ENCODE measurements around the gene SRBD1. TPM values are rescaled to one million over a fixed set of nuclear protein-coding genes. Genes with fewer than 3 reads are reported as not detected.

Gene SRBD1
- total RNA-seq, 1 experiment from 2014 or later, result 20.6 TPM

DNA sequence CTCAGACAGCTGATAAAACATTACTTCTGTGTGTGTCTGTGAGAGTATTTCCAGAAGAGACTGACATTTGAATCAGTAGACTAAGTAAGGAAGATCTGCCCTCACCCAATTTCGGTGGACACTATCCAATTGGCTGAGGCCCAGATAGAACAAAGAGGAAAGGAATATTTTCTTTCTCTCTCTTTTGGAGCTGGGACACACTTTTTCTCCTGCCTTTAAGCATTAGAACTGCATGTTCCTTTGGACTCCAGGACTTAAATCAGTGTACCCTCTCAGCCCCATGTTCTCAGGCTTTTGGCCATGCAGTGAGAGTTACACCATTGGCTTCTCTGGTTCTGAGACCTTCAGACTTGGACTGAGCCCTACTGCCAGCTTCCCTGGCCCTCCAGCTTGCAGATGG is 3.3 kb upstream of the SRBD1 start:
- Histone ChIP-seq H3K4me1 (ENCODE audit: control insufficient read depth in 1 of 2, insufficient read depth in 2 of 2, low read length in 2 of 2) (peaks cover 6 to 23% of the 10 kb centered on the region in 2 experiments), H3K9me3 (ENCODE audit: control insufficient read depth in 1 of 2, insufficient read depth in 1 of 2, low read depth in 1 of 2, low read length in 2 of 2) (no peaks in the 10 kb centered on the region), H3K36me3 (ENCODE audit: control insufficient read depth in 1 of 2, insufficient read depth in 2 of 2, low read length in 2 of 2) (no peaks in the 10 kb centered on the region), H3K79me2 (ENCODE audit: insufficient read depth, low read length) (peaks cover 12% of the 10 kb centered on the region), H3K4me2 (ENCODE audit: low read length) (no peak overlapping the region), H3K4me3 (replicated peaks in 1 of 2; ENCODE audit: low read depth in 1 of 2, low read length in 2 of 2) (no peak overlapping the region), H3K9ac (ENCODE audit: low read length) (no peak overlapping the region), H3K9me2 (ENCODE audit: insufficient read depth) (no peaks in the 10 kb centered on the region), H2AFZ (ENCODE audit: low read depth, low read length, poor library complexity, severe bottlenecking) (no peak overlapping the region), H3K27ac (ENCODE audit: low read depth, low read length) (no peak overlapping the region), H4K20me1 (ENCODE audit: insufficient read depth) (no peaks in the 10 kb centered on the region), H3K27me3 (ENCODE audit: insufficient read depth, low read length) (no peaks in the 10 kb centered on the region)
- ChIA-PET RAD21 (ENCODE audit: low non-redundant PET in 1 of 2, low total read pairs in 2 of 2, uncharacterized antibody in 2 of 2, unreplicated experiment in 2 of 2) (no interaction called here), CTCF (no interaction called here), POLR2A (no interaction called here)
- no peak for ATAC-seq
- DNase-seq (ENCODE audit: low read depth, low spot score), result no peak
- no TSS peak for BruUV-seq (replicated peaks)
- TF ChIP-seq YY1 (IDR thresholded peaks at IDR 0.05; ENCODE audit: extremely low read depth, insufficient replicate concordance, low read depth, low read length) (no peak), FOSL1 (IDR thresholded peaks at IDR 0.05; ENCODE audit: low read depth) (no peak), POLR2A (IDR thresholded peaks at IDR 0.05; ENCODE audit: borderline replicate concordance, extremely low read depth, insufficient read depth, insufficient read length) (no peak), ZFX (IDR thresholded peaks at IDR 0.05) (no peak), EZH2phosphoT487 (IDR thresholded peaks at IDR 0.05; ENCODE audit: borderline replicate concordance) (no peak), RAD21 (IDR thresholded peaks at IDR 0.05; ENCODE audit: low read depth) (no peak), EZH2 (IDR thresholded peaks at IDR 0.05) (no peak), TCF7L2 (IDR thresholded peaks at IDR 0.05; ENCODE audit: borderline replicate concordance, extremely low read depth, insufficient read depth, insufficient read length) (no peak), POLR2AphosphoS5 (IDR thresholded peaks at IDR 0.05; ENCODE audit: low read depth, low read length) (no peak), CEBPB (IDR thresholded peaks at IDR 0.05; ENCODE audit: low read depth) (no peak), EGR1 (IDR thresholded peaks at IDR 0.05; ENCODE audit: low read depth) (no peak), SP1 (IDR thresholded peaks at IDR 0.05; ENCODE audit: low read depth) (no peak)
- TF ChIP-seq, protein P1, sequence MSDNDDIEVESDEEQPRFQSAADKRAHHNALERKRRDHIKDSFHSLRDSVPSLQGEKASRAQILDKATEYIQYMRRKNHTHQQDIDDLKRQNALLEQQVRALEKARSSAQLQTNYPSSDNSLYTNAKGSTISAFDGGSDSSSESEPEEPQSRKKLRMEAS (IDR thresholded peaks at IDR 0.05), result no peak
- intact Hi-C loops (cut with micrococcal nuclease), result no loop called here

DNA sequence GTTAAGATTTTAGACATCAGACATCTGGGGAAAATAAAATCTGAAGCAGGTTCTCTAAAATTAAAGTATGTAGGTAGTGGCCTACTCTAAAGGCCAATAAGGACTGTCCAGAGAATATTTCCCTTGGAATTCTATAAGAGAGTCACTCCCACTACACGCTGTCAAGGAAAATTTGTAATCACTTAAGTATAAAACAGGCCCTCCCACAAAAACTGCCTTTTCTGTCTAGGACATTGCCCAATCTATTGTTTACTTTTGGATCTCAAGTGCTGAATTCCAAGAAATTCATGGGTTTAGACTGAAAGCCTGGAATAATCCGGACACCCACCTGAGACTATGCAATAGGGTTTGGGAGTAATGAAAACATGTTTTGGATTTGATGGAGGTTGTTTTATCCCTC is 1.7 kb upstream of the SRBD1 start:
- no peaks in the 10 kb centered on the region for H3K36me3 ChIP-seq (ENCODE audit: control insufficient read depth in 1 of 2, insufficient read depth in 2 of 2, low read length in 2 of 2)
- H3K27me3 ChIP-seq (ENCODE audit: insufficient read depth, low read length), result no peaks in the 10 kb centered on the region
- peaks cover 6 to 28% of the 10 kb centered on the region in 2 experiments for H3K4me1 ChIP-seq (ENCODE audit: control insufficient read depth in 1 of 2, insufficient read depth in 2 of 2, low read length in 2 of 2)
- peak overlapping the region; percentile 28 for H2AFZ ChIP-seq (ENCODE audit: low read depth, low read length, poor library complexity, severe bottlenecking)
- H4K20me1 ChIP-seq (ENCODE audit: insufficient read depth), result no peaks in the 10 kb centered on the region
- no peaks in the 10 kb centered on the region for H3K9me3 ChIP-seq (ENCODE audit: control insufficient read depth in 1 of 2, insufficient read depth in 1 of 2, low read depth in 1 of 2, low read length in 2 of 2)
- ChIA-PET CTCF (no interaction called here), POLR2A (no interaction called here), RAD21 (ENCODE audit: low non-redundant PET in 1 of 2, low total read pairs in 2 of 2, uncharacterized antibody in 2 of 2, unreplicated experiment in 2 of 2) (no interaction called here)
- TF ChIP-seq SIN3A (IDR thresholded peaks at IDR 0.05; ENCODE audit: low read depth) (no peak), SP1 (IDR thresholded peaks at IDR 0.05; ENCODE audit: low read depth) (no peak), POLR2AphosphoS5 (IDR thresholded peaks at IDR 0.05; ENCODE audit: low read depth, low read length) (no peak), JUND (IDR thresholded peaks at IDR 0.05) (no peak), ZNF274 (IDR thresholded peaks at IDR 0.05; ENCODE audit: low read depth, low read length) (no peak), CBX3 (IDR thresholded peaks at IDR 0.05; ENCODE audit: low read depth) (no peak), SRF (IDR thresholded peaks at IDR 0.05; ENCODE audit: low read depth) (no peak), EZH2 (IDR thresholded peaks at IDR 0.05) (no peak)
- H3K79me2 ChIP-seq (ENCODE audit: insufficient read depth, low read length), result peaks cover 28% of the 10 kb centered on the region
- no peak overlapping the region for H3K4me3 ChIP-seq (replicated peaks in 1 of 2; ENCODE audit: low read depth in 1 of 2, low read length in 2 of 2)
- H3K9ac ChIP-seq (ENCODE audit: low read length), result no peak overlapping the region
- no peaks in the 10 kb centered on the region for H3K9me2 ChIP-seq (ENCODE audit: insufficient read depth)
- no peak for ATAC-seq
- no TSS peak for BruUV-seq (replicated peaks)
- intact Hi-C loops (cut with micrococcal nuclease), result no loop called here
- no peak overlapping the region for H3K27ac ChIP-seq (ENCODE audit: low read depth, low read length)
- peak overlapping the region; percentile 73; the same call in 1 of the 2 replicates for H3K4me2 ChIP-seq (ENCODE audit: low read length)
- DNase-seq (ENCODE audit: low read depth, low spot score), result no peak

Measured in HCT116 (cell line).